ENCODE measurements around the gene AVPR2. TPM values are rescaled to one million over a fixed set of nuclear protein-coding genes. Genes with fewer than 3 reads are reported as not detected.

AVPR2 gene
- total and polyA plus RNA-seq, 10 of the 15 experiments (the other 5 are each of a cell fraction or from before 2014, with no cell fraction given): 0.12 to 0.37 TPM; not detected in 8

DNA sequence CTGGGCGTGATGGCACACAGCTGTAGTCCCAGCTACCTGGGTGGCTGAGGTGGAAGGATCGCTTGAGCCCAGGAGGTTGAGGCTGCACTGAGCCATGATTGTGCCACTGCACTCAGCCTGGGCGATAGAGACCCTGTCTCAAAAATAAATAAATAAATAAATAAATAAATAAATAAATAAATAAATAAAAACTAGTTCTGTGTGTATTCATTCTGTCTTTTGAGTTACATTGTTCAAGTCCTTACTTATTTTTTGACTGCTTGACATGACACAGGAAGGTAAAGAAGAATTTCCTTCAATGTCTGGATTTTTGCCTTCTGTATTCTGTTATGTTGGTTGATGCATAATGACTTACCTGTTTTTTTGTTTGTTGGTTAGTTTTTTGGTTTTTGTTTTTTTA is 32.6 kb downstream of the AVPR2 start:
- BruUV-seq (replicated peaks): no TSS peak
- H3K79me2 ChIP-seq (ENCODE audit: control insufficient read depth, insufficient read depth, low read length): peaks cover 11% of the 10 kb centered on the region
- RAD21 ChIA-PET (ENCODE audit: unreplicated experiment): interaction anchor here (0.5 kb wide), 1 partner anchor 42 kb away, joined by 3 read pairs; no protein-coding TSS in a partner anchor
- H3K4me2 ChIP-seq (ENCODE audit: control insufficient read depth, insufficient read depth): no peak overlapping the region
- H2AFZ ChIP-seq (ENCODE audit: control insufficient read depth, low read depth, low read length): no peak overlapping the region
- WGBS (ENCODE audit: insufficient coverage, insufficient replicate concordance, low lambda C conversion rate, missing lambda C conversion rate): 68% methylated on average over 3 of the region's 3 CpGs
- H3K27ac ChIP-seq (ENCODE audit: control insufficient read depth, insufficient read depth): no peak overlapping the region
- intact Hi-C loops (cut with micrococcal nuclease; ENCODE audit: unreplicated experiment): no loop called here
- no peaks in the 10 kb centered on the region for H3K4me1 ChIP-seq (ENCODE audit: control insufficient read depth, insufficient read depth, low read length)
- CTCF ChIA-PET: interaction anchor here (3.8 kb wide), 1 partner anchor 12 kb away, joined by 13 read pairs; the partner anchor contains the start of gene ARHGAP4
- POLR2A ChIA-PET: interaction anchor here (0.6 to 1.6 kb wide), 2 partner anchors 9 to 508 kb away, joined by 4 to 6 read pairs; no protein-coding TSS in a partner anchor
- no peaks in the 10 kb centered on the region; a peak in 1 of 4 replicates for H3K36me3 ChIP-seq (ENCODE audit: control insufficient read depth in 2 of 2, insufficient read depth in 2 of 2, low read length in 1 of 2)
- DNase-seq (ENCODE audit: low read depth, low spot score) (no peak), ATAC-seq (no peak), FAIRE-seq (no peak)
- TF ChIP-seq, protein P1, sequence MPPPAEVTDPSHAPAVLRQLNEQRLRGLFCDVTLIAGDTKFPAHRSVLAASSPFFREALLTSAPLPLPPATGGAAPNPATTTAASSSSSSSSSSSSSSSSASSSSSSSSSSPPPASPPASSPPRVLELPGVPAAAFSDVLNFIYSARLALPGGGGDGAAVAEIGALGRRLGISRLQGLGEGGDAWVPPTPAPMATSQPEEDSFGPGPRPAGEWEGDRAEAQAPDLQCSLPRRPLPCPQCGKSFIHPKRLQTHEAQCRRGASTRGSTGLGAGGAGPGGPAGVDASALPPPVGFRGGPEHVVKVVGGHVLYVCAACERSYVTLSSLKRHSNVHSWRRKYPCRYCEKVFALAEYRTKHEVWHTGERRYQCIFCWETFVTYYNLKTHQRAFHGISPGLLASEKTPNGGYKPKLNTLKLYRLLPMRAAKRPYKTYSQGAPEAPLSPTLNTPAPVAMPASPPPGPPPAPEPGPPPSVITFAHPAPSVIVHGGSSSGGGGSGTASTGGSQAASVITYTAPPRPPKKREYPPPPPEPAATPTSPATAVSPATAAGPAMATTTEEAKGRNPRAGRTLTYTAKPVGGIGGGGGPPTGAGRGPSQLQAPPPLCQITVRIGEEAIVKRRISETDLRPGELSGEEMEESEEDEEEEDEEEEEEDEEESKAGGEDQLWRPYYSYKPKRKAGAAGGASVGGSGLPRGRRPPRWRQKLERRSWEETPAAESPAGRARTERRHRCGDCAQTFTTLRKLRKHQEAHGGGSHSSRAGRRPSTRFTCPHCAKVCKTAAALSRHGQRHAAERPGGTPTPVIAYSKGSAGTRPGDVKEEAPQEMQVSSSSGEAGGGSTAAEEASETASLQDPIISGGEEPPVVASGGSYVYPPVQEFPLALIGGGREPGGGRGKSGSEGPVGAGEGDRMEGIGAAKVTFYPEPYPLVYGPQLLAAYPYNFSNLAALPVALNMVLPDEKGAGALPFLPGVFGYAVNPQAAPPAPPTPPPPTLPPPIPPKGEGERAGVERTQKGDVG (CRISPR knock-in tag; IDR thresholded peaks at IDR 0.05): no peak
- TF ChIP-seq CEBPB (IDR thresholded peaks at IDR 0.05; ENCODE audit: borderline replicate concordance in 1 of 2, low read depth in 2 of 2, low read length in 2 of 2) (no peak), SIX5 (IDR thresholded peaks at IDR 0.05; ENCODE audit: low read depth, low read length, severe bottlenecking) (no peak), PAX5 (IDR thresholded peaks at IDR 0.05; ENCODE audit: borderline replicate concordance, low read depth, low read length) (no peak), GABPA (IDR thresholded peaks at IDR 0.05; ENCODE audit: low read depth) (no peak), BHLHE40 (IDR thresholded peaks at IDR 0.05; ENCODE audit: borderline replicate concordance in 1 of 2, low read depth in 2 of 2, low read length in 1 of 2) (no peak), RAD51 (IDR thresholded peaks at IDR 0.05) (no peak), SRF (IDR thresholded peaks at IDR 0.05; ENCODE audit: low read depth in 2 of 2, low read length in 2 of 2) (no peak)
- no peak overlapping the region for H3K4me3 ChIP-seq
- H3K9ac ChIP-seq (ENCODE audit: control insufficient read depth, insufficient read depth, low read length): no peak overlapping the region
- in situ Hi-C loops (cut with MboI): no loop called here
- SMC1A ChIA-PET (ENCODE audit: uncharacterized antibody, unreplicated experiment): interaction anchor here (1.2 kb wide), 1 partner anchor 13 kb away, joined by 3 read pairs; no protein-coding TSS in a partner anchor
- no peaks in the 10 kb centered on the region for H4K20me1 ChIP-seq (ENCODE audit: control insufficient read depth, insufficient read depth)
- no peaks in the 10 kb centered on the region for H3K27me3 ChIP-seq (replicated peaks in 1 of 2; ENCODE audit: control insufficient read depth in 2 of 2, insufficient read depth in 2 of 2, low read length in 1 of 2)
- no peaks in the 10 kb centered on the region for H3K9me3 ChIP-seq (replicated peaks; ENCODE audit: control insufficient read depth, insufficient read depth, low read length)
